Mesodermal cell (in vitro differentiated cells): ENCODE results near the gene FKBP9.

Experiments used
- H3K27ac ChIP-seq: 2 replicates; pipeline ENCODE4 v1.7.0; 2013; ENCODE audit warnings: mild to moderate bottlenecking, low read depth, low read length, moderate library complexity; ENCODE audit not compliant: severe bottlenecking
- H3K36me3 ChIP-seq: 2 replicates; pipeline ENCODE4 v1.7.1; 2013; ENCODE audit warnings: mild to moderate bottlenecking, low read length, moderate library complexity; ENCODE audit not compliant: control insufficient read depth, insufficient read depth
- H3K4me1 ChIP-seq: one replicate; pipeline ENCODE4 v1.7.1; 2013; ENCODE audit warnings: mild to moderate bottlenecking, low read length; ENCODE audit not compliant: insufficient read depth, control insufficient read depth, poor library complexity, severe bottlenecking
- H3K4me3 ChIP-seq: 2 replicates; pipeline ENCODE4 v1.7.0; 2013; ENCODE audit warnings: low read length, control low read depth, mild to moderate bottlenecking; ENCODE audit not compliant: insufficient read depth, poor library complexity, severe bottlenecking; ENCODE audit errors: extremely low read depth
- H3K9me3 ChIP-seq: 2 replicates; pipeline ENCODE4 v1.7.1; 2013; ENCODE audit warnings: mild to moderate bottlenecking, low read length, moderate library complexity; ENCODE audit not compliant: control insufficient read depth
- WGBS, 2 experiments: methylation state at CpG; one replicate each; pipeline ENCODE4 v1.1.5; 2013; ENCODE audit warnings: missing lambda C conversion rate in 2 of 2; ENCODE audit not compliant: insufficient coverage in 2 of 2; 5-methylcytosine and 5-hydroxymethylcytosine counted together

The FKBP9 gene

GRCh38 chr7:33044986-33045385 is 87.7 kb downstream of the FKBP9 start:
- no peak overlapping the region for H3K4me3 ChIP-seq
- peaks cover 4% of the 10 kb centered on the region for H3K36me3 ChIP-seq
- 83% methylated on average over 1 of the region's 2 CpGs; no CpG with 5 or more reads in 1 of the 2 experiments for WGBS, 2 experiments
- H3K27ac ChIP-seq = no peak overlapping the region
- H3K9me3 ChIP-seq = no peaks in the 10 kb centered on the region
- no peaks in the 10 kb centered on the region for H3K4me1 ChIP-seq

GRCh38 chr7:33048257-33048656 is 91.0 kb downstream of the FKBP9 start:
- Histone ChIP-seq H3K27ac (no peak overlapping the region), H3K4me3 (no peak overlapping the region), H3K4me1 (no peaks in the 10 kb centered on the region), H3K36me3 (peaks cover 4% of the 10 kb centered on the region), H3K9me3 (no peaks in the 10 kb centered on the region)
- no CpG with 5 or more reads among the region's 3 CpGs for WGBS, 2 experiments

GRCh38 chr7:33048704-33049103 is 91.5 kb downstream of the FKBP9 start:
- WGBS, 2 experiments = no CpG with 5 or more reads among the region's 1 CpG
- Histone ChIP-seq H3K4me3 (no peak overlapping the region), H3K36me3 (peaks cover 4% of the 10 kb centered on the region), H3K4me1 (no peaks in the 10 kb centered on the region), H3K27ac (no peak overlapping the region), H3K9me3 (no peaks in the 10 kb centered on the region)

GRCh38 chr7:33050535-33051318 is 93.5 kb downstream of the FKBP9 start:
- Histone ChIP-seq H3K4me1 (peaks cover 4% of the 10 kb centered on the region), H3K27ac (no peak overlapping the region), H3K9me3 (no peaks in the 10 kb centered on the region), H3K36me3 (peaks cover 4% of the 10 kb centered on the region), H3K4me3 (no peak overlapping the region)
- WGBS, 2 experiments = 0% methylated on average over 1 of the region's 1 CpG

- H3K9me3 ChIP-seq = no peaks in the 10 kb centered on the region
- H3K27ac ChIP-seq = no peak overlapping the region
- H3K4me3 ChIP-seq = no peak overlapping the region
- H3K36me3 ChIP-seq = peaks cover 3% of the 10 kb centered on the region
- WGBS, 2 experiments = 100% methylated on average over 1 of the region's 1 CpG; no CpG with 5 or more reads in 1 of the 2 experiments
- peaks cover 4% of the 10 kb centered on the region for H3K4me1 ChIP-seq
Observed at GRCh38 chr7:33053721-33054120, 96.5 kb downstream of the FKBP9 start.

GRCh38 chr7:33054261-33054964 is 97.2 kb downstream of the FKBP9 start:
- Histone ChIP-seq H3K4me3 (no peak overlapping the region), H3K36me3 (peaks cover 3% of the 10 kb centered on the region), H3K4me1 (peaks cover 4% of the 10 kb centered on the region), H3K27ac (no peak overlapping the region), H3K9me3 (no peaks in the 10 kb centered on the region)
- 89 to 100% methylated on average over 1 of the region's 2 CpGs for WGBS, 2 experiments

- Histone ChIP-seq H3K9me3 (no peaks in the 10 kb centered on the region), H3K4me1 (peaks cover 4% of the 10 kb centered on the region), H3K27ac (no peak overlapping the region), H3K4me3 (no peak overlapping the region), H3K36me3 (peaks cover 9% of the 10 kb centered on the region)
- WGBS, 2 experiments = 80 to 90% methylated on average over 2 of the region's 5 CpGs
Observed at GRCh38 chr7:33055158-33055557, 97.9 kb downstream of the FKBP9 start.
